Measurements from ENCODE around the gene RCN1.

DNA sequence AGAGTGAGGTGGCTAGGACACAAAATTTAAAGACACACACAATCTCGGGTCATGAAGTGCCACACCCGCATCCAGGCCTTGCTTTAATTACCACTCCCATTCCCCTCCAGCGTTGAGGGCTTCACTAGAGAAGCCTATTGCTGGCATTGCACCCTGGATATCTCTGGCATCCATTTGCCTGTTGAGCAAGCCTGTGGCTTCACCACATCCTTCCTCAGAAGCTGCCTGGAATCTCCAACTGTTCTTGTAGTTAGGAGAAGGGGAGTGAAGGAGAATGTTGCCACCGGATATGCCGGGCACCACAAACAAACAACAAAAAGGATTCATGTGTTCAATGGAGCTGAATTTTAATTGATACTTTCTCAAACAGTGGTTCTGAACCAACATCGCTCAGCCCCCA is 34.4 kb upstream of the RCN1 start:
- TF ChIP-seq GATA2 (IDR thresholded peaks at IDR 0.05; ENCODE audit: low read depth, low read length): no peak
- no peak for TF ChIP-seq GATA3 (IDR thresholded peaks at IDR 0.05; ENCODE audit: low read depth, low read length)
